ENCODE data around the gene PICALM. TPM values are rescaled to one million over a fixed set of nuclear protein-coding genes. Genes with fewer than 3 reads are reported as not detected.
A peak's percentile ranks its signal among the peaks of the same experiment; 100 is the strongest.

PICALM gene
- total and polyA plus RNA-seq, 12 donors, result 33.9 to 217 (median 116) TPM

DNA sequence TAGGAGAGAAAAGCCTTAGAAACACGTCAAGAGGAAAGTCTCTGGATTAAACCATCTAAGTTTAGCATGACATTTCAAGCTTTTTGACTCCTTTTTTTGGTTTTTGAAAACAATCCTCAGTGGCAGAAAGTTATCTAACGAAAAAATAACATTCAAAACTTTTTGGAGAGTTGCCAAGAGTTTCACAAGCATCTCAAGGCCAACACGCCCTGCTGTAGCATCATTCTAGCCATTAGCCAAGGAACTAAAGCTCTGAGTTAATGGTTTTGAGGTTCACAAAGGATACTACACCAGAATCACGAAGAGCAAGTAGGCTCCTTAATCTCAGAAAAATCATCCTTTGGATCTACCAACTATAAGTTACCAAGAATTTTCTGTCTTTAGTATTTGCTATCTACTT lies 94.8 kb downstream of the PICALM start:
- Histone ChIP-seq H3K36me3 (replicated peaks in 1 of 2) (peaks cover 0 to 44% of the 10 kb centered on the region in 2 donors), H3K27me3 (no peaks in the 10 kb centered on the region), H3K4me1 (replicated peaks in 1 of 2) (peaks cover 0 to 15% of the 10 kb centered on the region in 2 donors), H3K9me3 (replicated peaks in 1 of 3) (no peaks in the 10 kb centered on the region), H3K4me3 (no peak overlapping the region), H3K27ac (peak overlapping the region in 3 of 5 donors; percentile 47 to 52 (median 48))
- DNase-seq, result peak in 4 of 7 donors; percentile 39 to 64 (median 53)
- intact Hi-C loops (cut with DNase I), result no loop called here
- 30 to 35% (median 31%) methylated on average over 4 of the region's 4 CpGs for WGBS, 4 donors
- TF ChIP-seq, protein P1, sequence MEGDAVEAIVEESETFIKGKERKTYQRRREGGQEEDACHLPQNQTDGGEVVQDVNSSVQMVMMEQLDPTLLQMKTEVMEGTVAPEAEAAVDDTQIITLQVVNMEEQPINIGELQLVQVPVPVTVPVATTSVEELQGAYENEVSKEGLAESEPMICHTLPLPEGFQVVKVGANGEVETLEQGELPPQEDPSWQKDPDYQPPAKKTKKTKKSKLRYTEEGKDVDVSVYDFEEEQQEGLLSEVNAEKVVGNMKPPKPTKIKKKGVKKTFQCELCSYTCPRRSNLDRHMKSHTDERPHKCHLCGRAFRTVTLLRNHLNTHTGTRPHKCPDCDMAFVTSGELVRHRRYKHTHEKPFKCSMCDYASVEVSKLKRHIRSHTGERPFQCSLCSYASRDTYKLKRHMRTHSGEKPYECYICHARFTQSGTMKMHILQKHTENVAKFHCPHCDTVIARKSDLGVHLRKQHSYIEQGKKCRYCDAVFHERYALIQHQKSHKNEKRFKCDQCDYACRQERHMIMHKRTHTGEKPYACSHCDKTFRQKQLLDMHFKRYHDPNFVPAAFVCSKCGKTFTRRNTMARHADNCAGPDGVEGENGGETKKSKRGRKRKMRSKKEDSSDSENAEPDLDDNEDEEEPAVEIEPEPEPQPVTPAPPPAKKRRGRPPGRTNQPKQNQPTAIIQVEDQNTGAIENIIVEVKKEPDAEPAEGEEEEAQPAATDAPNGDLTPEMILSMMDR (IDR thresholded peaks at IDR 0.05), result no peak
- TF ChIP-seq POLR2A (IDR thresholded peaks at IDR 0.05), result no peak

DNA sequence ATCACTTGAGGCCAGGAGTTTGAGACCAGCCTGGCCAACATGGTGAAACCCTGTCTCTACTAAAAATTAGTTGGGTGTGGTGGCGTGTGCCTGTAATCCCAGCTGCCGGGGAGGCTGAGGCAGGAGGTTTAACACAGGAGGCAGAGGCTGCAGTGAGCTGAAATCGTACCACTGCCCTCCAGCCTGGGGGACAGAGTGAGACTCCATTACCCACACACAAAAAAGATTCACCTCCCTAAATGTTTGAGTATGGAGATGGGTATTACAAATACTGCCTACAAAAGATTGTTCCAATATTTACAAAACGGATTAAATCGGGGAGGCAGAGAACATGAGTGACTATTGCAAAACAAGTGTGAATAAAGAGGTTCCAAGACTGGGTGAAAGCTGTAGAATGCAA lies 98.3 kb downstream of the PICALM start:
- no peak overlapping the region for H3K27ac ChIP-seq
- H3K36me3 ChIP-seq (replicated peaks in 1 of 2), result peaks cover 0 to 37% of the 10 kb centered on the region in 2 donors

DNA sequence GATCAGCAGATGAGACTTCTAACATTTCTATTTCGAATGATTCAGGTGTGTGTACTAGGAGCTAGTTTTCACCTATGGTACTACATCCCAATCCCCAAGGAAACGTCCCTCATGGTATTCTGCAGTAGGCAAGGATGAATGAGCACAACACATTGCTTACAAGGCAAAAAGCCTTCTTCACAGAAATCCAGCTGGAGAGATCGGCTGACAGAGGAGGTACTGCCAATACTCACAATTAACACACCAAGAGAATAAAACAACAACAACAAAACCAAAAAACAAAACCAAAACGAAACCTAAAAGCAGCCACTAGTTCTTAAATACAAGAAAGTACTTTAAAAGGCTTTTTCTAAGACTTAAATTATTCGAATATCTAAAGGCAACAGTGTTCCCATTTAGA lies 101.4 kb downstream of the PICALM start:
- Histone ChIP-seq H3K27me3 (no peaks in the 10 kb centered on the region), H3K9me3 (replicated peaks in 1 of 3) (no peaks in the 10 kb centered on the region), H3K27ac (no peak overlapping the region), H3K4me1 (replicated peaks in 1 of 2) (peaks cover 0 to 10% of the 10 kb centered on the region in 2 donors), H3K4me3 (no peak overlapping the region), H3K36me3 (replicated peaks in 1 of 2) (peaks cover 0 to 41% of the 10 kb centered on the region in 2 donors)
- WGBS, 4 donors, result 78 to 84% (median 82%) methylated on average over 5 of the region's 5 CpGs
- intact Hi-C loops (cut with DNase I), result no loop called here
- TF ChIP-seq, protein P1 (IDR thresholded peaks at IDR 0.05), result no peak
- no peak for TF ChIP-seq POLR2A (IDR thresholded peaks at IDR 0.05)
- DNase-seq, result no peak

More for the DNA sequence above, 98.3 kb downstream of the PICALM start:
- Histone ChIP-seq H3K27me3 (no peaks in the 10 kb centered on the region), H3K4me1 (replicated peaks in 1 of 2) (peaks cover 0 to 25% of the 10 kb centered on the region in 2 donors), H3K9me3 (replicated peaks in 1 of 3) (no peaks in the 10 kb centered on the region), H3K4me3 (no peak overlapping the region)
- 95 to 99% (median 96%) methylated on average over 5 of the region's 5 CpGs for WGBS, 4 donors
- no peak for TF ChIP-seq POLR2A (IDR thresholded peaks at IDR 0.05)
- intact Hi-C loops (cut with DNase I), result no loop called here
- DNase-seq, result no peak

DNA sequence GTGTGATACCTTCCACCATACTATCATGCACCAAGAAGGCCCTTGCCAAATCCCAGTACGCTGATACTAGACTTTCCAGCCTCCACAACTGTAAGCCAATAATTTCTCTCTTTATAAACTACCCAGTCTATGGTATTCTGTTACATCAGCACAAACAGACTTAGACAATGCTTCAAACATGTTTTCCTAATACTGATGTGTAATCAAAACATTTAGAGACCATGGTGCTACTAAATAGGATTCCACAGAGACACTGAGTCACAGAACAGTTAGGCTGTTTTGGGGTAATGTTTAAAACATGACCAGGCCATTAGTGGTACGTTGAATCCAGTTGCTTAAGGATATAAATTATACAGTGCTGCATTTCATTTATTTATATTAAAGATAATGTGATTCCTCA lies 103.7 kb downstream of the PICALM start:
- Histone ChIP-seq H3K36me3 (replicated peaks in 1 of 2) (peaks cover 0 to 21% of the 10 kb centered on the region in 2 donors), H3K9me3 (replicated peaks in 1 of 3) (no peaks in the 10 kb centered on the region), H3K4me3 (no peak overlapping the region), H3K27ac (no peak overlapping the region), H3K4me1 (replicated peaks in 1 of 2) (peaks cover 0 to 22% of the 10 kb centered on the region in 2 donors), H3K27me3 (no peaks in the 10 kb centered on the region)
- DNase-seq, result no peak
- intact Hi-C loops (cut with DNase I), result no loop called here
- 88 to 96% (median 92%) methylated on average over 2 of the region's 2 CpGs for WGBS, 4 donors
- no peak for TF ChIP-seq POLR2A (IDR thresholded peaks at IDR 0.05)
- TF ChIP-seq, protein P1 (IDR thresholded peaks at IDR 0.05), result no peak

DNA sequence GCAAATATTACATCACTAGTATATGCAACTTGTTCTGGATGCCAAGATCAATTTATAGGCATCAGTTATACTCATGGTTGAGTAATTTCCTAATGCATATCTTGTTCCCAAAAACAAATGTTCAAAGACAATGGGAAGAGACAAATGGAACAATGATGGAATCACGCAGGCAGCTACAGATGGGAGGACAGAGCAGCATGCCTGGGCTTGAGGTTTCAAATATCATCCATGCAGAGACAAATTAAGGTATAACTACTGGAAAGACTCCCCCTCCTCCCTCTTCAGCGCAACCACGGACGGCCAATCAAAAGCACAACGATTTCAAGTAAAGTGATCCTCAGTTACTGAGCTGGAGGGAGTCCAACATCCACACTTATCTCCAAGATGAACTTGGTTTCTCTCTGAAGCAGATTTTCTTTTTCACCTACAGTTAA lies 106.9 kb downstream of the PICALM start:
- Histone ChIP-seq H3K27ac (no peak overlapping the region), H3K27me3 (no peaks in the 10 kb centered on the region), H3K9me3 (replicated peaks in 1 of 3) (no peaks in the 10 kb centered on the region), H3K4me1 (replicated peaks in 1 of 2) (peaks cover 0 to 12% of the 10 kb centered on the region in 2 donors), H3K36me3 (replicated peaks in 1 of 2) (peaks cover 0 to 33% of the 10 kb centered on the region in 2 donors), H3K4me3 (no peak overlapping the region)
- DNase-seq, result no peak
- 67 to 87% (median 85%) methylated on average over 5 of the region's 5 CpGs for WGBS, 4 donors
- TF ChIP-seq, protein P1 (IDR thresholded peaks at IDR 0.05), result no peak
- TF ChIP-seq POLR2A (IDR thresholded peaks at IDR 0.05), result no peak
- intact Hi-C loops (cut with DNase I), result no loop called here

Data from adrenal gland (tissue), 12 donors.